Chondrocyte (in vitro differentiated cells): ENCODE results near the gene ST7. TPM values are rescaled to one million over a fixed set of nuclear protein-coding genes. Genes with fewer than 3 reads are reported as not detected.
A peak's percentile ranks its signal among the peaks of the same experiment; 100 is the strongest.

Experiments used
- DNase-seq: peaks from one replicate; pipeline ENCODE4 v3.0.0; 2021; ENCODE audit warnings: mixed read lengths, low spot score
- H3K27ac Mint-ChIP-seq: one replicate; pipeline ENCODE4 v1.8.0; 2021; ENCODE audit warnings: mild to moderate bottlenecking, moderate library complexity, mixed read lengths; ENCODE audit not compliant: unreplicated experiment
- H3K27me3 Mint-ChIP-seq: 2 replicates; pipeline ENCODE4 v1.8.0; 2021; ENCODE audit warnings: low read depth, mixed read lengths
- H3K36me3 Mint-ChIP-seq: 2 replicates; pipeline ENCODE4 v1.8.0; 2021; ENCODE audit warnings: low read depth, mixed read lengths
- H3K4me1 Mint-ChIP-seq: 2 replicates; pipeline ENCODE4 v1.8.0; 2021; ENCODE audit warnings: low read depth, mild to moderate bottlenecking, mixed read lengths
- H3K4me3 Mint-ChIP-seq: one replicate; pipeline ENCODE4 v1.8.0; 2021; ENCODE audit warnings: mild to moderate bottlenecking, moderate library complexity, mixed read lengths; ENCODE audit not compliant: unreplicated experiment
- H3K9me3 Mint-ChIP-seq: 2 replicates; pipeline ENCODE4 v1.8.0; 2021; ENCODE audit warnings: low read depth, mixed read lengths
- total RNA-seq: library from RNA; stranded (reverse); gene quantifications from 3 replicates; pipeline ENCODE4 v1.2.1, GENCODE V29; 2021
- TF ChIP-seq, protein P1 (sequence below): fragments of 200-600 bp; sonication (generic); IDR thresholded peaks from 2 replicates; pipeline ENCODE4 v1.5.0; 2021; ENCODE audit warnings: antibody characterized with exemption, mild to moderate bottlenecking, moderate library complexity

ST7 gene
- total RNA-seq, 1 donor from 2014 or later = 69.7 TPM

DNA sequence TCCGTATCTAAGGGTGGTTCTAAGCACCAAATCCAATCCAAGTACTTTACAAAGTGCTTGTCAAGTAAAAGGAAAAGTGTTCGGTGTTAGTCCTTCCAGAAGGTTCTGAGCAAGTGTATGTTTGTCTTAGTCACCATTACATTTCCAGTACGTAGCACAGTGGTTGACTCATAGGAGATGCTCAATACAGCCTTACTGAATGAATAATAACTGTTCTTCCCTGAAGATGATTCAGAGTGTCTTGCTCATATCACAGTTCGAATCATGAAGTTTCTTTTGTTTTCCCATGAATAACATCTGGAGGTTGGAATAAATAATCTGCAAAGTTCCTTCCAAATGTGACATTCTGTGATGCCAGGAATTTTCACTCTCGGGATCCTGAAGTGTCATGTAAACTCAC lies 316.1 kb downstream of the ST7 start:
- Mint-ChIP-seq H3K27me3 (peaks cover 3% of the 10 kb centered on the region), H3K9me3 (peaks cover 5% of the 10 kb centered on the region), H3K36me3 (no peaks in the 10 kb centered on the region), H3K4me1 (peaks cover 24% of the 10 kb centered on the region), H3K4me3 (no peak overlapping the region), H3K27ac (peak overlapping the region; percentile 54)
- DNase-seq = no peak
- TF ChIP-seq, protein P1, sequence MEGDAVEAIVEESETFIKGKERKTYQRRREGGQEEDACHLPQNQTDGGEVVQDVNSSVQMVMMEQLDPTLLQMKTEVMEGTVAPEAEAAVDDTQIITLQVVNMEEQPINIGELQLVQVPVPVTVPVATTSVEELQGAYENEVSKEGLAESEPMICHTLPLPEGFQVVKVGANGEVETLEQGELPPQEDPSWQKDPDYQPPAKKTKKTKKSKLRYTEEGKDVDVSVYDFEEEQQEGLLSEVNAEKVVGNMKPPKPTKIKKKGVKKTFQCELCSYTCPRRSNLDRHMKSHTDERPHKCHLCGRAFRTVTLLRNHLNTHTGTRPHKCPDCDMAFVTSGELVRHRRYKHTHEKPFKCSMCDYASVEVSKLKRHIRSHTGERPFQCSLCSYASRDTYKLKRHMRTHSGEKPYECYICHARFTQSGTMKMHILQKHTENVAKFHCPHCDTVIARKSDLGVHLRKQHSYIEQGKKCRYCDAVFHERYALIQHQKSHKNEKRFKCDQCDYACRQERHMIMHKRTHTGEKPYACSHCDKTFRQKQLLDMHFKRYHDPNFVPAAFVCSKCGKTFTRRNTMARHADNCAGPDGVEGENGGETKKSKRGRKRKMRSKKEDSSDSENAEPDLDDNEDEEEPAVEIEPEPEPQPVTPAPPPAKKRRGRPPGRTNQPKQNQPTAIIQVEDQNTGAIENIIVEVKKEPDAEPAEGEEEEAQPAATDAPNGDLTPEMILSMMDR = no peak

DNA sequence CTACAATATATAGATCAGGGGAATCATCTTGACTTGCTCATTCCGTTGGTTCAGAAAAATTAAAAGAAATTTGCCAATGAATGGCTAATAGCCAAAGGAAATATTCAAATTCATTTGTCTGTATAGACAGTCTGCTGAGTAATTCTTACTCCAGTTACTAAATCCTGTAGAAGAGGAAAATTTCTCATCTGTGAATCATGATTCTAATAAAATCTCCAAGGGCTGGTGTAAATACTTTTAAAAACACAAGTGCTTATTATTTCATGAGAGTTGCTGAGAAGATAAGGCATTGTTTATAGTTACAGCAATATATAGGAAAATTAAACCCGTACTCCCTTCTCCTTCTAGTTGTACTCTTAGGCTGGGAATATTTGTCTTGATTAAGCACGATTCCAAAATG lies 316.6 kb downstream of the ST7 start:
- Mint-ChIP-seq H3K4me1 (peaks cover 24% of the 10 kb centered on the region), H3K27ac (peak overlapping the region; percentile 54), H3K27me3 (peaks cover 5% of the 10 kb centered on the region), H3K4me3 (no peak overlapping the region), H3K9me3 (peaks cover 5% of the 10 kb centered on the region), H3K36me3 (no peaks in the 10 kb centered on the region)
- TF ChIP-seq, protein P1 = no peak
- DNase-seq = no peak

DNA sequence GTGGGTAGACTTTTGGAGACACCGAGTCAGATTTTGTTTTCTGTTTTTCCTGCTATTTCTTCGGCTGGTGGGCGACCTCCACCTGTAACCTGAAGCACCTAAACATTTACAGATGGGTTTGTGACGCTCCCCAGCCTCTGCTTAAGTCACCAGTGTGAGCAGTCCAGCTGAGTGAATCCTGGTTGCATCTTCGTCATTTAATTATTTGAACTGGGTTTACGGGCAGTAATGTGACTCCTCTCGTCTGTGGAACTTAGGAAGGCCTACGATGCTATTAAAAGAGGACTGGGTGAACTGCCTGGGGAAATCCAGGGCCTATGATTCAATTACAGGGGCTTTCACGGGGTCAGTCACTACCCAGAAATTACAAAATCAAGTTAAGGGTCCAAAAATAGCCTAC lies 317.1 kb downstream of the ST7 start:
- Mint-ChIP-seq H3K27me3 (peaks cover 9% of the 10 kb centered on the region), H3K27ac (no peak overlapping the region)

GRCh38 chr7:117271566-117271965 lies 318.3 kb downstream of the ST7 start:
- Mint-ChIP-seq H3K9me3 (peaks cover under 1% of the 10 kb centered on the region), H3K36me3 (no peaks in the 10 kb centered on the region), H3K27ac (no peak overlapping the region), H3K4me1 (peaks cover 24% of the 10 kb centered on the region), H3K4me3 (no peak overlapping the region), H3K27me3 (peaks cover 9% of the 10 kb centered on the region)
- no peak for DNase-seq
- TF ChIP-seq, protein P1 = no peak

More for the DNA sequence above, 317.1 kb downstream of the ST7 start:
- no peaks in the 10 kb centered on the region for H3K36me3 Mint-ChIP-seq
- TF ChIP-seq, protein P1 = no peak
- H3K4me3 Mint-ChIP-seq = no peak overlapping the region
- no peak for DNase-seq
- H3K9me3 Mint-ChIP-seq = peaks cover 5% of the 10 kb centered on the region
- H3K4me1 Mint-ChIP-seq = peaks cover 24% of the 10 kb centered on the region

GRCh38 chr7:117272017-117272759 lies 318.9 kb downstream of the ST7 start:
- TF ChIP-seq, protein P1 = no peak
- Mint-ChIP-seq H3K4me1 (peaks cover 20% of the 10 kb centered on the region), H3K4me3 (no peak overlapping the region), H3K27ac (no peak overlapping the region), H3K36me3 (no peaks in the 10 kb centered on the region), H3K27me3 (peaks cover 10% of the 10 kb centered on the region), H3K9me3 (no peaks in the 10 kb centered on the region)
- no peak for DNase-seq
